ENCODE results near the gene FRMD4A.
A peak's percentile ranks its signal among the peaks of the same experiment; 100 is the strongest.
"Not testable (repeated sequence)": the region's sequence is repeated elsewhere in the genome, so short reads cannot be mapped to it uniquely, and the experiment has no call there.

FRMD4A gene

DNA sequence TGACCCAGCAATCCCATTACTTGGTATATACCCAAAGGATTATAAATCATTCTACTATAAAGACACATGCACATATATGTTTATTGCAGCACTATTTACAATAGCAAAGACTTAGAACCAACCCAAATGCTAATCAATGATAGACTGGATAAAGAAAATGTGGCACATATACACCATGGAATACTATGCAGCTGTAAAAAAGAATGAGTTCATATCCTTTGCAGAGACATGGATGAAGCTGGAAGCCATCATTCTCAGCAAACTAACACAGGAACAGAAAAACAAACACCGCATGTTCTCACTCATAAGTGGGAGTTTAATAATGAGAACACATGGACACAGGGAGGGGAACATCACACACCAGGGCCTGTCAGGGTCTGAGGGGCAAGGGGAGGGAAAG, 434.6 kb downstream of the FRMD4A start:
- DNase-seq: not testable (repeated sequence)

DNA sequence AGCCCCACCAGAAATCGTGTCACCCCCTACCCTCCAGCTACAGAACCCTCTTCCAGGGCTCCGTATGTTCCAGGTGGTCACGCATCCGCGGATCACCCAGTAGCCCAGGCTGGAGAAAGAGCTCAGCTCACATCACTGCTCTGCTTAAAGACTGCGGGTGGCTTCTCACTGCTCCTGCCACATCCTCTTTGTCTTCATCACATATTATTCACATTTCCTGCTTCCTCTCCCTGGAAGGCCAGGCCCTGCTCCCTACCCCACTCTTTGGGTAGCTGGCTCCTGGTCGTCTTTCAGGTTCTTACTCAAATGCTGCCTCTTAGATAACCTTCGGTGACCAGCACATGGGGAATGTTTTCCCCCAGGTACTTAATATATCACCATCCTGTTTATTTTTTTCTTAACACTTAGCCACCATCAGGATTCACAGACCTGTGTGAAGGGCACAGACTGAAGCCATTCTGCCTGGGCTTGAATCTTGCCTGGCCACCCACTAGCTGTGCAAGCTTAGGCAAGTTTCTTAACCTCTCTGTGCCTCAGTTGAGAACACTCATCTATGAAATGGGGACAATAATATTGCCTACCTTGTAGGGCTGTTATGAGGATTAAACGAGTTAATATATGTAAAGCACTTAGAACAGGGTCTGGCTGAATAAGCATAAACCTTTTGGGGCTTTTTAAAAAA, 436.2 kb downstream of the FRMD4A start:
- no peak for DNase-seq

DNA sequence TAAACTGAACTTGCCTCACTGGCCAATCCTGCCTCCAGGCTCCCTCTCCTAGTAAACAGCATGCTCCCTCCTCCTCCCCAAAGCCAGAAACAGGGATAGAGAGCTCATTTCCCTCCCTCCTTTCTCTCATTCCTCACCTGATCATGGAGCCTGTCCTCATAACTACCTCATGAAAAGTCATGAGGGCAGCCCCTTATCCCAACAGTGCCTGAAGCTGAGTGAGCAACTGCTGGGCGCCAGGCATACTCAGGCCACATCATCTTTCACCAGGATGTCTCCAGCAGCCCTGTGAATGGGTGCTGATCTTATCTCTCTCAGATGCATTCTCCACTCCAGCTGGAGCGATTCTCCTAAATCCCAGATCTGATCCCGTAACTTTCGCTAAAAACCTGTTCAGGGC, 436.8 kb downstream of the FRMD4A start:
- no peak for DNase-seq

DNA sequence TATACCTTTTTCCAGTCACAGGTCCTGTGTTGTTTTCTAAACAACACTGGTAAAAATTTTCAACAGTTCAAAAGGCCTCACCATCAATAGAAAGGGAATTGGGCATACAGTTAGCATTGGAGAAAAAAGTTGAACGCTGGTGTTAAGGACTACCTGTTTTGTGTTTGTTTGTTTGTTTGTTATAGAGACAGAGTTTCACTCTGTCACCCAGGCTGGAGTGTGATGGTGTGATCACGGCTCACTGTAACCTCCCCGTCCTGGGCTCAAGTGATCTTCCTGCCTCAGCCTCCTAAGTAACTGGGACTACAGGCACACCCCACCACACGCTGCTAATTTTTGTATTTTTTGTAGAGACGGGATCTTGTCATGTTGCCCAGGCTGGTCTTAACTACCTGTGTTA, 437.9 kb downstream of the FRMD4A start:
- no peak for DNase-seq

DNA sequence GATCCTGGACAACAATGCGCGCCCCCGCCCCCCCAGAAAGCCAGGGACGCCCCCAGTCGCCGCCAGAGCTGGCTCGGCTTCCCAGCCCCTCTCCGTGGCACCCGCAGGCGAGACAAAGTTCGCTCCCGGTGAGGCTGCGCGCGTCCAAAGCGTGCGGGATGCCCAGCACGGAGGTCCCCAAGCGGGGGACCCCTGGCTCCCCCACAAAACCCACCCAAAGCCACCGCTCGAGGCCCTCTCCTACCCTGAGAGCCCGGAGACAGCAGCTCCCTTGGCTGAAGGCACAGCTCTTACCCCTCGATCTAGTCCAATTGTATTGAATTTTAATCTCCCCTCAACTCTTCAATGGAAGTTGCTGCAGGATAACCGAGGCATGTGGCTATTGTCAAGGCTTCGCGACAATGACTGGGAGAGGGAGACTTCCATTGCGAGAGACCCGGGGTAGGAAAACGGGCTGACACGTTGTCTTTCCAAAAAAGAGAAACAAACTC, 438.7 kb downstream of the FRMD4A start:
- no peak for DNase-seq

DNA sequence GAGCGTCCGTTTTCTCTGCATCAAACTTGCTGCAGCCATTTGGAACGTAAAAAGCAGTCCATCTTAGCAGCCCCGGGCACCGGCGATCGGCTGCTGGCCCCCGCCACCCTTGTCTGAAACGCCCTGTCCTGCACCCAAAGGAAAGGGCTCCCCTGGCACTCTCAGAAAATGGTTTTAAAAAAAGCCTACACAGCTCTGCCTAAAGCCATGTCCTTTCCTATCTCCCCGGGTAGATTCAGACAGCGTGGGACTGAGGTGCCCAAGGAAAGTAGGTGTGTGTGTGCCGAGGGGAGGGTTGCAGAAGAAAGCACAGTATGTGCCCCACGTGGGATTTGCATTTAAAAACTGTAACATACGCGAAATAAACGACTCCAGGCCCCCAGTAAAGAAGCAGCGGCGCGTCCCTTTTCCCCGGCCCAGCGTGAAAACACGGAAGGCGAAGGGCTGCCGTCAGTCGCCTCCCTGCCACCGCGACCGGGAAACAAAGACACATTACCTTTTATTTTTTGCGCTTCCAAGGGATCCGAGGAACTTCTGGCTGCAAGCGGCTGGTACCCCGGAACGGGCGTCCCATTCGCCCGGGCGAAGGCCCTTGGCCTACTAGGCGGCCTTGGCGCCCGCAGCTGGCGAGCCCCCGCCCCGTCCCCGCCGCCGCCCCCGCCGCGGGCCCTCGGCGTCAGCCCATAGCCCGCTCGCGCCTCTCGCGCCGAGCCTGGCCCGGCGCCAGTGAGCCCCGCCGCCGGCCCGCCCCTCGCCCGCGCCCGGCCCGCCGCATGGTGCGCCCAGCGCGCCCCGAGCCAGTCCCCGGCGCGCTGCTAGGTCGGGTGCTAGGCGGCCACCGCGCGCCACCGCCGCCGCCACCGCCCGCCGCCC, 439.4 kb downstream of the FRMD4A start:
- DNase-seq: peak; percentile 17

DNA sequence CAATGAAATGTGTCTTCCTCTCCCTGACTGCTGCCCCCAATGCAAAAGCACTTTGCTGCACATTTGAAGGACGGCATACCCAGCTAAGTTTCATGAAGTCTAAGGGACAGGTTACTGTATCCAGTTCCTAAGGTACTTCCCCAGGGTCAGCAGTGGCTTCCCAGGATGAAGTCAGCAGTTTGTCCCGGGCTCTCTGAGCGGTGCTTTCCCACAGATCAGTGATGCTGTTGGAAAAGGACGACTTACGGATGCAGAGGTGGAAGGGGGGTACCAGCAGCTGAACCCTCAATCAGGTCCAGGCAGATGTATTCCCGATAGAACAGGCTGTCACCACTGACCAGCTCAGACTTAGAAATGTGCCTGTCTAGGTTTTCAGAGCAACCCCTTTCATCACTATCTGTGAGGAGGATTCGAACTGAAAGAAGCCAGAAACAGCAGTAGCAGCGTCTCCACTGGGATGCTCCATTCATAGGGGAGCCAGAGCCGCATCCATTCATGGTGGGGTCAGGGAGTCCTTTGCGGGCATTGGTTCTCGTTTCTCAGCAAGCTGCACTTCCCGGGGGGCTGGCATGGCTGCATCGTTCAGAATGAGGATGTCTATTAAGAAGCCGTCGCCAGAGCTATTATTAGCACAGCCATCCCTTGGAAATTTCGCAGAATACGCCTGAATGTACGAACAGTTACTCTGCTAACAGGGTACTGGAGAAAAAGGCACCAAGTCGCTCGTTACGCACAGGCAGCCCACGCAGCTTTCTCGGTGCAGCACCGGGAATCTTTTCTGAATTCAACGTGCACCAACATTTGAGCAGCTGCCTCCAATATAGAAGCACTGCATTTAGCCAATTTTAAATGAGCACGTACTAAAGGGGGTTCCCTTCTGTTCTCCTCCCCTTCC, 440.2 kb downstream of the FRMD4A start:
- peak; percentile 10 for DNase-seq

DNA sequence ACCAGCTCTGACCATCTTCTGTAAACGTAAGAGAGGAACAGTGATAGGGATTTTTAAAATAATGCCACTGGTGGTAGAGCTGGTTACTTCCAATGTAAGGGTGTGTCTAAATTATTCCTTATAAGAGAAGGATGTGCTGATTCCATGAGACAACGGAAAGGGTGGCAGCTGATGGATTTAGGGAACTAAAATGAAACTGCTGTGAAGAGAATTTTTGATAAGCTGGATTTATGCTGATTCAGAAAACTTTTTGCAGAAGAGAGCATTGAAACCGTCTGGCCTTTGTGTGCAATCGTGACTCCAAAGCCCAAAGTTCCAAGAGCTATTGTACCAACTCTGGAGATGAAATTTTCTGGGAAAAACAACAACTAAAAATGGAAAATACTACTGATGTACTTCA, 443.0 kb downstream of the FRMD4A start:
- no peak for DNase-seq

DNA sequence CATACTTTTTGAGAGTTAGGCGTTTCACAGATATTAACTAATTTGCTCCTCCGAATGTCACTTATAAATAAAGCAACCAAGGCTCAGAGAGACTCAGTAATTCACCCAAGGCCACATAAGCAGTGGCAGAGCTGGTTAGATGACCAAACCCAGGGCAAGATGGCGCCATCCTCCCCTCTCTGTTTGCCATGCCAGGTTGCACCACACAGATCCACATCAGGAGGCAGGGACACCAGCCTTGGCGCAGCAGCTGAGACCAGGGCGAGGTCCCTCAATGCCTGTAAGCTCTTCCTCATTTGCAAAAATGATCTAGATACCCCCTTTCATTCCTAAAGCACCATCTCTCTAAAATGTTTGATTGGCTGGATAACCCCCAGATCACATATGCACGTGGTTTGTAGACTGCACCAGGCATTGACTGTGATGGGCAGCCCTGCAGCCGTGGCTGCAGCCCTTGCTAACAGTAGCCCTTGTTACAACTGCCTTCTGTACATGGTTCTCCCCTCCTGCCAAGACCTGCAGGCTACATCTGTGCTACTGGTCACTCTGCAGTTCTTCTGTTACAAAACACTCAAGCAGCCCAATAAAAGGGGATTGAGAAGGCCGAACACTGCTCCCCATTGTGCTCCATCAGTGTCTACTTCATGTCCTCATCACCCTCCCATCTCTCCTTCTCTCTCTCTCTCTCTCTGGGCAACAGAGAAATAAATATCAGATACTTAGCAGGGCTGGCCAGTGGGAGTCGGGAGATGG, 445.3 kb downstream of the FRMD4A start:
- no peak for DNase-seq

DNA sequence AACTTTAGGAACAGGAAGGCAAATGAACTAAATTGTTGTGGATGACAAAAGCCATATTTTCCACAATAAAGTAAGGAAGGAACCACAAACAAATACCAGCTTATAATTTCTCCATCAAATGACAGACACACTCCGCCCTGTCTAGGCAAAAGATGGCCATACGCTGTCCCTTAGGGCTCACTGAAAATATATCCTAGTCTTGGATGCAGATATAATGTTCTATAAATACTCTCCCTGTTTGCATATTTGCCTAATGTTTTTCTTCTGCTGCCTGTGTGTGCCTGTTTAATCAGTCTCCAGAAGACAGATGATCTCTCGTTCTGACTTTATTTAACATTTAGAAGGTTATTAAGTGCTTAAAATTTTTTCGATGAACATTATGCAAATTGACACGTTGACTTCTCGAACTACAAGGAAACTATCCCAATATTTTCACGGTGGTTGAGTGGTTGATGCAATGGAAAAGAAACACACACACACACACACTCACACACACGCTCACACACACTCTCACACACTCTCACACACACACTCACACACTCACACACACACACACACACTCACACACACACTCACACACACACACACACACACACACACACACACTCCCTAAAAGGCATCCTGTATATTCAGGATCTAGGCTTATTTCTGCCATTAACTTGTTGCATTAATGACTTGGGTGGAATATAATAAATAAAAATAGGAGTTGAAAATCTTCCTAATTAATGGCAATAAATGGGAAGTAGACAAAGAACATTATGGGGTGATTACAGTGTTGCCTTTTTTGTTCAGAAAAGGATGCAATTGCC, 446.9 kb downstream of the FRMD4A start:
- DNase-seq: no peak

DNA sequence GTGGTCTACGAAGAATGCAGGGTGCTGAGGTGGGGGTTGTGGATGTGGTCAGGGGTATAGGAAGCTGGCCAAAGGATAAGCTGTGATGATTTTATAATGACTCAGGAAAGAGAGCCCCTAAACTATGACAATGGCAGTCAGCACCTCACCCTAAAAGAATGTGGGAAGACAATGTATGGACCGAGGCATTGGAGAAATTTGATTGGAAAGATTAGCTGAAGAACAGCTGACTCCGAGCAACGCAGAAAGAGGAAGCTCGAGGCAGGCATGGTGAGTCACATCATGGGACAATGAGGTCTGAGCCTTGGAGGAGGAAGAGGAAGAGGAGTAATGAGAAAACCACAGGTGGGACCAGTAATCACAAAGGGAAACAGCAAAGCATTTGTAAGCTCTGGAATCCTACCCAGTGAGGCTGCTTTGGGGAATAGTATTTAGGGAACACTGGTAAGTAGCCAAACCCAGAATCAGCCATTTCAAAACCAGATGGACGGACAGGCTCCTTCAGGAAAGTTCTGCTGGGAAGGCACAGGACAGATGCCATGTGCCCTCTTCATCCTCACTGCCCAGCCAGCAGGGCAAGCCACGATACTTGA, 448.5 kb downstream of the FRMD4A start:
- DNase-seq: no peak

DNA sequence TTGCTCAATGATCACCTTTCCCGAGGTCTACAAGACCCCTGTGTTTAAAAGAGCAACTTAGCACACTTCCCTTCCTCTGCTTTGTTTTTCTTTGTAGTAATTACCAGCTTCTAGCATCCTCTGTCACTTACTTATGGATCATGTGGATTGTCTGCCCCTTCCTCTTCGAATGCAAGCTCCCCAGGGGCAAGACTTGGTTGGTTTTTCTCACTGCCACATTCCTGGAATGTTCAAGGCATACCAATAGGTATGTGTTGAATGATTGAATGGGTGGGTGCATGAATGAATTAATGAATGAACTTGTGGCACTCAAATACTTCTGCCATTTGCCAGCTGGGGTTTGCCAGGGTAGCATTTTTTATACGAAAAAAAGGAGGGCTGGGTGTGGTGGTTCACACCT, 450.0 kb downstream of the FRMD4A start:
- DNase-seq: no peak

DNA sequence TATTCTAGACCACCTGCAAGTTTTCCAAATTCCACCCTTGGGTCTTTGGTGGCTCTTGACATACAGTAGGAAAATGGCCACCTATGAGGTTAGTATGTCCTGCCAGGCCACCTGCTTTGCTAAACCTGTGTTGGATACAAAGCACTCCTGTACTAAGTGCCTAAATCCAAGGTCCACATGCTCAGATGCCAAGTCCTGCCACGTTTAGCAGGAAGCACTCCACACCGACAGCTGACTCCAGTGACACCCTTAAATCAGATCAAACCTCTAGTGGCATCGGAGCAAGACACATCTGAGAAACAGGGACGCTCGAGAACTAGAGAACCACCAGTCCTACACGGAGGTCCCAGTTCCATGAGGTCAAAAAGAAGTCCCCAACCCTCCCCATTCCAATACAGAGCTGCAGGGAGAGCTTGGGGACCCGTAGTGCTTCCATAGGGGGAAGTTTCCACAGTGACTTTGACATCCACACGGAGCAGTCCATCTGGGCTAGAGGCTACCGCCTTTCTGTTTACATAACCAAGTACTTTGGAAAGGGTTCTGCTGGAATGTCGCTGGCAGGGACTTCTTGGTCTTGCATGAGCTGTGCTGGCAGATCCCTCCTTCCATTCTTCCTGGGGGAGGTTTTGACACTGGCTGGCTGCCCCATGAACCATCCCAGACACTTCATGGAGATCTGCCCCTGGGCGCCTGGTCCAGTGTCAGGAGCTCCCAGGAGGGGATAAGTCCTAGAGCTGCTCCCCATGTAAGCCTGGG, 453.4 kb downstream of the FRMD4A start:
- DNase-seq: no peak

DNA sequence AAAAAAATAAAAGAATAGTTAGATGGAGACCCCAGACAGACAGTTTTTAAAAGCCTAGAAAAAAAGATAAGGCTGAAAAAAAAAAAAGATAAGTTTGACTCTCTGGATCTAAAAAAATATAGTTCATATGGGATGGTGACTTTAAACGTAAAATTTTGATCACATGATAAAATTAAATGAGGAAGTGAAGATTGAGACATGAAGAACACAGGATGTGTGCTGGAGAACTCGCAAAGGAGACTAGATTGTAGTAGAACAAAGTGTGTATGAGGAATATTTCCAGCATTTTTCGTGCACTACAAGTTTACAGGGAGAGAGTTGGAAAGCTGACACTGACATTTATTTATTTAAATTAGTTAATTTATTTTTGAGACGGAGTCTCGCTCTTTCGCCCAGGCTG, 457.5 kb downstream of the FRMD4A start:
- no peak for DNase-seq

DNA sequence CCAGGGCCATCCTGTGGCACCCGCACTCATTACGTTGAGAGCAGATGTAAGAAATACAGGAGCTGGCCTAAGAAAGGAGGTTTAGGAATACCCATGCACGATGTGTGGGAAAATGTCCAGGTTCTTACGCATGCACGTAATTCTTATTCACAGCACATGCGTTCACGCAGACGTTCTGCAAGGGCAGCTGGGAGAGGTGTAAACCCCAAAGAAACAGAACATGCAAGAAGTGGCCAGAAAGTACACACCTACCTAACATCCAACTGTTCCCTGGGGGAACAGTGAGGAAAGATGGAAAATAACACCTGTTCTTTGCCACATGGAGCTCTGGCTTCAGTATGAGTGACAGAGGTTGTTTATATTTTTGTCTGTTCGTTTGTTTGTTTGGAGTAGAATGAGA, 458.3 kb downstream of the FRMD4A start:
- no peak for DNase-seq

DNA sequence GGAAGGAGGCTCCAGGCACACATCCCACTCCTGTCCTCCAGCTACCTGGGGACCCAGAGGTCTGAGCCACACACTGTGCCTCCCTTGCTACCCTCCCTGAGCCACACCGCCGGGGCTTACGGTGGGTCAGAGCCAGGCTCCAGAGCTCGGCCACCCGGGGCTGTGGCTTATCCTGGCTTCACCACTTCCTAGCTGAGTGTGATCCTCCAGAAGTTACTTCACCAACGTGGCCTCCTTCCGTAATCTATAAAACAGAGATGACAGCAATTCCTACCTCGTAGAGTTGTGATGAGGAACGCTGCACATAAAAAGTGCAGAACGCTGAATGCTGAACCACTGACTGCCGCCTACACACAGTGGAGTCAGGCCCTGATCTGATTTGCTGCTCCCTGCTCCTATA, 458.9 kb downstream of the FRMD4A start:
- no peak for DNase-seq

DNA sequence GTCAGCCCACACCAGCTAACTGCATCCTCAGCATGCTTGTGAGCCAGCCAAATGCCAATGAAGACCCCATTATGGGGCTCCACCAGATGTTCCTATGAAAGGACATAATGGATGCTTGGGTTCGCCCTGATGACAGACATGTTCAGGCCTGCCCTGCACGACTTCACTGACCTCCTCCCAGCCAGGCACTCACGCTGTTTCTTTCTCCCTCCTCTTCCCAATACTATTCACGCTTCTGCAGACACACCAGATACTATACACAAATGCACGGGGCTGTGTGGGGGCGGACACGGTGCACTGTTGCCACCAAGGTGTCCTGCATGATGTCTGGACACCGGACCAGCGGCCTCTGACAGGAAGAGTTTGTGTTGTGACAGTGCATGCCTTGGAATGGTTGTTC, 459.7 kb downstream of the FRMD4A start:
- no peak for DNase-seq

DNA sequence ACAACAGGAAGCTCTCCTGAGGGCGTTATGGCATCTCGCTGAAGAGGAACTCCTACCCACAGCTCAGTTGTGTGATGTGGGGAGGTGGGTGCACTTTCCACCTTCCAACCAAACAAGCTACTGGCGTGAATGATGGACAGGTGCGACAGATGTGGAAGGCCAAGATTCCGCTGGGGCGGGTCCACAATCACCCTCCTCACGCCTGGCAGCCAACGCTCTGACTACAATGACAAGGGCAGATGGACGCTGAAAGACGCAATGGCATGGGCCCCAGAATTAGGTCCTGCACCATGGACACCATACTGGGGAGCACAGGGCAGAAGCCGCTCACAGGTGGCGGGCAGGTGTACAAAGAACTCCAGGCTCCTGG, 461.4 kb downstream of the FRMD4A start:
- no peak for DNase-seq

DNA sequence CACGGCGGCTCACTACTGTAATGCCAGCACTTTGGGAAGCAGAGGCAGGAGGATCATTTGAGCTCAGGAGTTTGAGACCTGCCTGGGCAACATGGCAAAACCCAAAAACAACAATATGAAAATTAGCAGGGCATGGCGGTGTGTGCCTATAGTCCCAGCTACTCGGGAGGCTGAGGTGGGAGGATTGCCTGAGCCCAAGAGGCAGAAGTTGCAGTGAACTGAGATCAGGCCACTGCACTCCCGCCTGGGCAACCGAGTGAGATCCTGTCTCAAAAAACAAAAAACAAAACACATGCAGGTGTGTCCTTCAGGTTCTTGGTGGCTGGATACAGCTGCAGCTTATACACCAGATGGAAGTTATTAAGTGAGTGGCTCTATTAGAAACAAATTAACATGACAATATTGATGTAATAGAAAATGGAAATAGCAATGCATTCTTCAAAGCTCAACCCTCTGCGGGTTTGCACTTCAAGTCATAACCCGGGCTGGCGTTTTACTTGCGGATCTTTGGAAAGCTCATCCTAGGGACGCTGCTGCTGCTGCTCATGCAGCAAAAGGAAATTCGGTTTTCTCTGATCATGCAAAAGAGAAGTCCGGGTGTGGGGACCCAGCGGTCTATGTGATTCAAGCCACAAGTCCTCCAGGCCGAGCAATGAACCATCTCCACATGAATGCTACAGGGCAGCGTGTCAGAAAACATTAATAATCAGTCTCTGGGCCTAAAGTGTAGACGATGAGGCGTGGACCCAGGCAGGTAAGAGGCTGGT, 462.0 kb downstream of the FRMD4A start:
- no peak for DNase-seq

DNA sequence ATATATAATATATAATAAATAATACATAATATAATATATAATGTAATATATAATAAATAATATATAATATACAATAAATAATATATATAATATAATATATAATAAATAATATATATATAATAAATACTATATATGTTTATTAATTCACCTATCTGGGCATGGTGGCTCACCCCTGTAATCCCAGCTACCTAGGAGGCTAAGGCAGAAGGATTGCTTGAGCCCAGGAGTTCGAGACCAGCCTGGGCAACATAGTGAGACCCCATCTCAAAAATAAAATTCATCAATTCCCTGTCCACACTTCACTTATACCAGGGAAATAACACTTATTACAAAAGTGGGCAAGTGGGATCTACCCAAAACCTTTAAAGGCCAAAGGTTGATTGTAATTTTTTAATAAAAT, 462.9 kb downstream of the FRMD4A start:
- no peak for DNase-seq

Data from activated CD4-positive, alpha-beta T cell treated with anti-CD3 and anti-CD28 coated beads for 48 hours (primary cell).